GM10266 (cell line): ENCODE measurements around the gene SLC4A4.

ENCODE experiments used
- DNase-seq: peaks from one replicate; pipeline ENCODE4 v3.0.0; 2012; ENCODE audit errors: extremely low spot score
- TF ChIP-seq, protein P1 (sequence below): IDR thresholded peaks from 2 replicates; pipeline ENCODE4 v1.5.1; 2012; ENCODE audit warnings: mild to moderate bottlenecking, low read depth; ENCODE audit not compliant: control insufficient read depth, insufficient read depth; ENCODE audit errors: missing control alignments

Gene SLC4A4

DNA sequence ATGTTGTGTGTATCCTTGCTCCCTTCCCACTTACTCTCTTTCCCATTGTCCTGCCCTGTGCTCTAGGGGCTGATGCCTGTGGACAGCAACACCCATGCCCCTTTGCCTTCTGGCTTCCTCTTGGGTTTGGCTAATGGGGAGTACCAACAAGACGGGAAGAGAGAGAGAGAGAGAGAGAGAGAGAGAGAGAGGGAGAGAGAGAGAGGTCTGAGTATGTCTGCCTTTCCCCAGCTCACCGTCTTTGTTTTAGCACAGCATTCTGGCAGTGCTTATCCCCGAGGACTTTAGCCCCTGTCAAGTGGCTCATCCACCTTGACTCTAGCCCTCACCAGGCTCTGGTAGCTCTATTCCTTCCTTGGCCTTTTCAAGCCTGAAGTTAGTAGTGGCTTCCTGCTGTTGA, 128.0 kb downstream of the SLC4A4 start:
- TF ChIP-seq, protein P1, sequence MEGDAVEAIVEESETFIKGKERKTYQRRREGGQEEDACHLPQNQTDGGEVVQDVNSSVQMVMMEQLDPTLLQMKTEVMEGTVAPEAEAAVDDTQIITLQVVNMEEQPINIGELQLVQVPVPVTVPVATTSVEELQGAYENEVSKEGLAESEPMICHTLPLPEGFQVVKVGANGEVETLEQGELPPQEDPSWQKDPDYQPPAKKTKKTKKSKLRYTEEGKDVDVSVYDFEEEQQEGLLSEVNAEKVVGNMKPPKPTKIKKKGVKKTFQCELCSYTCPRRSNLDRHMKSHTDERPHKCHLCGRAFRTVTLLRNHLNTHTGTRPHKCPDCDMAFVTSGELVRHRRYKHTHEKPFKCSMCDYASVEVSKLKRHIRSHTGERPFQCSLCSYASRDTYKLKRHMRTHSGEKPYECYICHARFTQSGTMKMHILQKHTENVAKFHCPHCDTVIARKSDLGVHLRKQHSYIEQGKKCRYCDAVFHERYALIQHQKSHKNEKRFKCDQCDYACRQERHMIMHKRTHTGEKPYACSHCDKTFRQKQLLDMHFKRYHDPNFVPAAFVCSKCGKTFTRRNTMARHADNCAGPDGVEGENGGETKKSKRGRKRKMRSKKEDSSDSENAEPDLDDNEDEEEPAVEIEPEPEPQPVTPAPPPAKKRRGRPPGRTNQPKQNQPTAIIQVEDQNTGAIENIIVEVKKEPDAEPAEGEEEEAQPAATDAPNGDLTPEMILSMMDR, result no peak
- no peak for DNase-seq

DNA sequence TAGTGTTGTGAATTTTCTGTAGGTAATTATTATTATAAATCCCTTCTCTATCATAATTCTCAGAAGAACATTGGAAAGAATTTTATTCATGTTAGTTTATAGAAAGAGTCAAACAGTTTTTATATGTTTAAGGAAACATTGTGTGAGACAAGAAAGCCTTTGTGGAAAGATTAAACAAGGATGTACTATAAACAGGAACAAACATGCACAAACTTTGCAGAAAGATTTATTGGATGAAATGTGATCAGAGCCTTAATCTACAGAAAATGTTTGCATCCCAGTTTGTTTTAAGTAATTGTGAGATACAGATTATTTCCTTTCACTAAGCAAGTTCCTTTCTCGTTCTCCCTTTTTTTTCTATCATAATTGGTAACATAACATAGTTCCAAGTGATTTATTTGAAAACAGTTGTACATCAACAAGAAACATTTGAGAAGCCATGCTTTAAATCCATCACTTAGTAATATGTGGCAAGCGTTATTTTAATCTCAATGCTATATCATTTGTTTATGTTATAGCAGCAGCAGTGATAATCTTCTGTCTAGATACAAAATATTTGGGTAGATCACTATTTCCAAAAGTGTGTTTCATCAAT, 129.4 kb downstream of the SLC4A4 start:
- no peak for DNase-seq
- TF ChIP-seq, protein P1, result no peak

DNA sequence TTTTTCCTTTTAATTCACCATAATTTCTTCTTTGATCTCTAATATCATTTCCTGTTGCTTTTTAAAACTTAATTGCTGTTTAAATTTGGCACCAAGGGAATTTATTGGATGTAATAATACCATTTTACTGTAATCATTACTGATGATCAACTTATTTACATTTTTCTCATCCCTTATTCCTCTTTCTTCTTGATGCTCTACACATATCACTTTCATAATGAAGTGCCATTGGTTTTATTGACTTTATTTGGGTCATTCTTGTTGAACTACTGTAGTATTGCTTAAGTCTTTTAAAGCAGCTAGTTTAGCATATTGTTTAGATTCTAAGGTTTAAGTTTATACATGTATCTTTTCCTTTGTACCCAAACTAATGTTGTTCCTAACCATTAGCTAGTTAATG, 130.7 kb downstream of the SLC4A4 start:
- TF ChIP-seq, protein P1, result no peak
- no peak for DNase-seq

DNA sequence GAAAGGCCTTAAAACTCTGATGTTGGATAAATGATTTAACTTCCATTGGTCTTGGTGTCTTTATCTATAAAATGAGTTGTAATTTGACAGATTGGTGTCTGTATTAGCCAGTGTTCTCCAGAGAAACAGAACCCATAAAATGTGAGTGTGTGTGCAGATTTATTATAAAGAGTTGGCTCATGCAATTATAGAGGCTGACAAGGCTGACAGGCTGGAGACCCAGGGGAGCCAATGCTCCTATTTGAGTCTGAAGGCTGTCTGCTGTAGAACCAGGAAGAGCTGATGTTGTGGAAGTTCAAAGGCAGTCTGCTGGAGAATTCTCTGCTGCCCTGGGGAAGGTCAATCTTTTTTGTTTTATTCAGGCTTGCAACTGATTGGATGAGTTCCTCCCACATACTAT, 131.7 kb downstream of the SLC4A4 start:
- no peak for DNase-seq
- TF ChIP-seq, protein P1, result no peak

DNA sequence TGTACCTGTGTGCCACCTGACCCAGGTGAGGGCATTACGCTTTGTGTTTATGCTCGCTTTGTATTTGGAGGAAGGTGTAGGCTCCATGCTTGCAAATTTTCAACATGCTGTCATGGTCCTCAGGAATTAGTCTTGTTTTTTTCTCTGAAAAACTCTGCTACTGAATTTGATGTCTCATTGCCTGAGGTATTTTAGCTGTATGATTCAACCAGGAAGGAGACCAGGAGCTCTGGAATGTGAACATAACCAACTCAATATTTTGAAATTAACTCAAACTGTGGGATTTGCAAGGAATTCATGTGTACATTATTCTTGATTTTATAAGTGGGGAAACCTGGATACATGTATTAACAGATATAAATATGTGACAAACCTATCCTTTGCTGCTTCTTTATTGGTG, 134.1 kb downstream of the SLC4A4 start:
- TF ChIP-seq, protein P1, result no peak
- no peak for DNase-seq

DNA sequence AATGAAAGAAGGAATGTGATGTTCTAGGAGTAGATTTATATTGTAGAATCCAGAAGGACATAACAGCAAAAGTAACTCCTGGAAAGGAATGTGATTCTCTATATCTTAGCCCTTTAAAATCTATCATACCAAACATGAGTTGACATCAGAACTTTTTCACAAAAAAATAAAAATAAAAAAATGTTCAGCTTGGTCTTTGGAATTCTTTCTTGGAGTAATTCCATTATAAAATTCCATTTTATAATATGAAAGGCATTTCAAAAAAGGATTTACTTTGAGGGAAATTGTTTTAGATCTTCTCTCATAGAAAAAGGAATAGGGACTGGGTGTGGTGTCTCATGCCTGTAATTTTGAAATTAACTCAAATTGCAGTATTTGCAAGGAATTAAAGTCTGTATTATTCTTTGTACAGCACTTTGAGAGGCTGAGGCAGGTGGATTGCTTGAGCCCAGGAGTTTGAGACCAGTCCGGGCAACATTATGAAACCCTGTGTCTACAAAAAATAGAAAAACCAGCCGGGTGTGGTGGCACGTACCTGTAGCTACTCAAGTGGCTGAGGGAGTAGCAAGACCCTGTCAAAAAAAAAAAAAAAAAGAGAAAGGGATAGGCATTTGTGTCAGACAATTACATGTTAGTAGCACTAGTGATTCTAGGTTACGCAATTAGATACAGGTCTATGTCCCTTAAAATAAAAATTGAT, 134.9 kb downstream of the SLC4A4 start:
- no peak for DNase-seq
- TF ChIP-seq, protein P1, result no peak

DNA sequence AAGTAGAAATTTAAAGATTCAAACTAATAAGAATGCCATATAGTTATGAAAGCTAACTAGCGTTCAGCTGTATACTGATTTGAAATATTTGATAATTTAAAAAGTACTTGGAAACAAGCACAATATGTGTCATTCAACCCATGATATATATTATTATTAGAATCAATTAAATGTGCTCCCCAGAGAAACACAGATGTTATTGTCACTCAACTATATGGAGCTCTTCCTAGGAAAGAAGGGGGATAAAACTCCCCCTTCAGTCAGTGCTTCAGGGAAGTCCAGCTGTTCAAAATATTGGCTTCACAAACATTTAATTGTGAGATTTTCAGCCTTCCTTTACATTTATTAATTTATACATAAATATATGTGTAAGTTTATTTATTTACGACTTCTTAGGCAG, 135.9 kb downstream of the SLC4A4 start:
- TF ChIP-seq, protein P1, result no peak
- DNase-seq, result no peak
